HEK293 (cell line): ENCODE data around the gene PIP5K1C.

ENCODE experiments used
- CTCF ChIA-PET: fragments of 350-600 bp; formaldehyde crosslinking; extraction: SDS; loops from one replicate; lab custom pipeline; 2021; ENCODE audit warnings: antibody characterized with exemption; lab: Yijun Ruan, JAX
- POLR2A ChIA-PET: fragments of 300-600 bp; formaldehyde crosslinking; extraction: SDS; loops from one replicate; lab custom pipeline; 2020; ENCODE audit warnings: antibody characterized with exemption, inconsistent platforms; lab: Yijun Ruan, JAX
- H3K27ac ChIP-seq: fragments of 200-500 bp; sonication (Bioruptor generic); 2 replicates; pipeline ENCODE4 v1.5.1; 2014; ENCODE audit warnings: low read depth, low read length, control low read depth, inconsistent platforms; ENCODE audit errors: extremely low read depth
- H3K36me3 ChIP-seq, 2 experiments: fragments of 200-500 bp in 1 of 2; sonication (Bioruptor generic) in 1 of 2; 1 replicate in 1 of 2; 2 replicates in 1 of 2; pipeline ENCODE4 v1.5.1; 2014 to 2017; ENCODE audit warnings: inconsistent platforms in 2 of 2, low read length in 2 of 2; ENCODE audit not compliant: control insufficient read depth in 2 of 2, insufficient read depth in 1 of 2
- H3K4me1 ChIP-seq: fragments of 200-500 bp; sonication (Bioruptor generic); 2 replicates; pipeline ENCODE4 v1.5.1; 2014; ENCODE audit warnings: mild to moderate bottlenecking, low read length, inconsistent platforms; ENCODE audit not compliant: control insufficient read depth, insufficient read depth
- H3K4me3 ChIP-seq: 2 replicates; pipeline ENCODE4 v1.5.1; 2011; ENCODE audit warnings: low read depth, mild to moderate bottlenecking, control low read depth, low read length, moderate library complexity
- H3K9me3 ChIP-seq: fragments of 200-500 bp; sonication (Bioruptor generic); 2 replicates; pipeline ENCODE4 v1.5.1; 2014; ENCODE audit warnings: low read depth, low read length, inconsistent platforms; ENCODE audit not compliant: control insufficient read depth, insufficient read depth
- ELK4 ChIP-seq: IDR thresholded peaks from 2 replicates; pipeline ENCODE4 v1.6.1; 2011; ENCODE audit warnings: mild to moderate bottlenecking, low read depth, low read length, borderline replicate concordance
- GFI1B ChIP-seq: fragments of 450-650 bp; formaldehyde crosslinking; IDR thresholded peaks from 2 replicates; pipeline ENCODE4 v1.5.1; 2016; ENCODE audit warnings: missing biosample characterization, missing genetic modification characterization
- HOXC10 ChIP-seq: sonication (generic); formaldehyde crosslinking; IDR thresholded peaks from 2 replicates; pipeline ENCODE4 v1.8.1; 2023; ENCODE audit warnings: mild to moderate bottlenecking, missing genetic modification reagents
- KLF1 ChIP-seq: fragments of 450-650 bp; formaldehyde crosslinking; IDR thresholded peaks from 2 replicates; pipeline ENCODE4 v1.5.1; 2016; ENCODE audit warnings: missing biosample characterization, missing genetic modification characterization
- MEIS1 ChIP-seq: sonication (generic); formaldehyde crosslinking; IDR thresholded peaks from 2 replicates; pipeline ENCODE4 v1.8.1; 2022; ENCODE audit warnings: missing genetic modification reagents, mild to moderate bottlenecking, borderline replicate concordance
- OSR2 ChIP-seq: fragments of 450-650 bp; formaldehyde crosslinking; IDR thresholded peaks from 2 replicates; pipeline ENCODE4 v1.5.1; 2016; ENCODE audit warnings: missing biosample characterization, missing genetic modification characterization
- SALL2 ChIP-seq: fragments of 450-650 bp; formaldehyde crosslinking; IDR thresholded peaks from 2 replicates; pipeline ENCODE4 v1.5.0; 2017; ENCODE audit warnings: missing biosample characterization, mild to moderate bottlenecking, missing genetic modification characterization, borderline replicate concordance
- YY2 ChIP-seq: fragments of 450-650 bp; formaldehyde crosslinking; IDR thresholded peaks from 2 replicates; pipeline ENCODE4 v1.5.1; 2016; ENCODE audit warnings: missing biosample characterization, missing genetic modification characterization
- ZBTB26 ChIP-seq: fragments of 450-650 bp; formaldehyde crosslinking; optimal IDR thresholded peaks from 2 replicates; pipeline ENCODE3; 2016; ENCODE audit warnings: missing biosample characterization, mild to moderate bottlenecking, missing genetic modification characterization
- ZFHX2 ChIP-seq: fragments of 450-650 bp; formaldehyde crosslinking; conservative IDR thresholded peaks from 2 replicates; pipeline ENCODE4 v1.5.1; 2016; ENCODE audit warnings: missing biosample characterization, missing genetic modification characterization
- ZFP3 ChIP-seq: fragments of 450-650 bp; formaldehyde crosslinking; IDR thresholded peaks from 2 replicates; pipeline ENCODE4 v1.5.1; 2016; ENCODE audit warnings: low read depth, missing biosample characterization, missing genetic modification characterization
- ZNF10 ChIP-seq: fragments of 450-650 bp; formaldehyde crosslinking; IDR thresholded peaks from 2 replicates; pipeline ENCODE4 v1.5.1; 2017; ENCODE audit warnings: missing biosample characterization, missing genetic modification characterization
- ZNF114 ChIP-seq: fragments of 450-650 bp; formaldehyde crosslinking; IDR thresholded peaks from 2 replicates; pipeline ENCODE4 v1.5.0; 2017; ENCODE audit warnings: missing biosample characterization, missing genetic modification characterization
- ZNF174 ChIP-seq: fragments of 450-650 bp; formaldehyde crosslinking; IDR thresholded peaks from 2 replicates; pipeline ENCODE4 v1.5.0; 2017; ENCODE audit warnings: missing biosample characterization, mild to moderate bottlenecking, missing genetic modification characterization
- ZNF324 ChIP-seq: fragments of 450-650 bp; formaldehyde crosslinking; IDR thresholded peaks from 2 replicates; pipeline ENCODE4 v1.5.1; 2016; ENCODE audit warnings: missing biosample characterization, missing genetic modification characterization
- ZNF366 ChIP-seq: fragments of 450-650 bp; formaldehyde crosslinking; conservative IDR thresholded peaks from 2 replicates; pipeline ENCODE4 v1.5.1; 2016; ENCODE audit warnings: missing biosample characterization, missing genetic modification characterization
- ZNF621 ChIP-seq: fragments of 450-650 bp; formaldehyde crosslinking; IDR thresholded peaks from 2 replicates; pipeline ENCODE4 v1.5.1; 2017; ENCODE audit warnings: missing biosample characterization, missing genetic modification characterization
- ZNF623 ChIP-seq: fragments of 450-650 bp; formaldehyde crosslinking; IDR thresholded peaks from 2 replicates; pipeline ENCODE4 v1.5.1; 2016; ENCODE audit warnings: missing biosample characterization, missing genetic modification characterization
- ZNF658 ChIP-seq: fragments of 450-650 bp; formaldehyde crosslinking; IDR thresholded peaks from 2 replicates; pipeline ENCODE4; 2016; ENCODE audit warnings: missing biosample characterization, missing genetic modification characterization
- ZNF670 ChIP-seq: fragments of 450-650 bp; formaldehyde crosslinking; IDR thresholded peaks from 2 replicates; pipeline ENCODE4 v1.5.1; 2016; ENCODE audit warnings: missing biosample characterization, missing genetic modification characterization, low read depth
- ZNF777 ChIP-seq: fragments of 450-650 bp; formaldehyde crosslinking; IDR thresholded peaks from 2 replicates; pipeline ENCODE4 v1.5.1; 2017; ENCODE audit warnings: missing biosample characterization, missing genetic modification characterization, borderline replicate concordance
- ZSCAN18 ChIP-seq: fragments of 450-650 bp; formaldehyde crosslinking; IDR thresholded peaks from 2 replicates; pipeline ENCODE4 v1.5.1; 2016; ENCODE audit warnings: missing biosample characterization, missing genetic modification characterization

Gene PIP5K1C

GRCh38 chr19:3679138-3679537 lies 21.1 kb downstream of the PIP5K1C start:
- CTCF ChIA-PET = no interaction called here
- POLR2A ChIA-PET = no interaction called here
- TF ChIP-seq ZNF623 = peak; percentile 50
- TF ChIP-seq ZSCAN18 = no peak
- Histone ChIP-seq H3K4me1 (no peaks in the 10 kb centered on the region), H3K27ac (no peak overlapping the region), H3K36me3 (peaks cover 0 to 2% of the 10 kb centered on the region in 2 experiments; a peak in 2 of 3 replicates), H3K9me3 (no peaks in the 10 kb centered on the region), H3K4me3 (no peak overlapping the region)

- no peaks in the 10 kb centered on the region for H3K4me1 ChIP-seq
- CTCF ChIA-PET = no interaction called here
- POLR2A ChIA-PET = no interaction called here
Measured at GRCh38 chr19:3678188-3678587, 22.1 kb downstream of the PIP5K1C start.

GRCh38 chr19:3674784-3675543 lies 25.3 kb downstream of the PIP5K1C start:
- ChIA-PET CTCF (interaction anchor here (0.6 kb wide), 1 partner anchor 658 kb away, joined by 4 read pairs; no protein-coding TSS in a partner anchor), POLR2A (no interaction called here)
- Histone ChIP-seq H3K4me1 (no peaks in the 10 kb centered on the region), H3K4me3 (no peak overlapping the region), H3K9me3 (no peaks in the 10 kb centered on the region), H3K27ac (no peak overlapping the region), H3K36me3 (no peaks in the 10 kb centered on the region)
- TF ChIP-seq ZNF777 (tag by site-specific recombination) (no peak), ZFP3 (tag by site-specific recombination) (no peak), ZNF621 (tag by site-specific recombination) (no peak), ZNF174 (no peak), ZNF10 (no peak), ZBTB26 (tag by site-specific recombination) (no peak), ELK4 (no peak), MEIS1 (CRISPR knock-in tag) (no peak), ZFHX2 (tag by site-specific recombination) (no peak), ZNF114 (tag by site-specific recombination) (no peak), GFI1B (tag by site-specific recombination) (no peak), ZNF324 (tag by site-specific recombination) (no peak), YY2 (no peak), ZNF670 (no peak), OSR2 (tag by site-specific recombination) (no peak)

More at GRCh38 chr19:3678188-3678587, 22.1 kb downstream of the PIP5K1C start:
- TF ChIP-seq ZNF366 (tag by site-specific recombination) (peak; percentile 99), KLF1 (tag by site-specific recombination) (no peak), SALL2 (tag by site-specific recombination) (no peak), HOXC10 (CRISPR knock-in tag) (no peak), ZNF658 (tag by site-specific recombination) (no peak)
- Histone ChIP-seq H3K9me3 (no peaks in the 10 kb centered on the region), H3K4me3 (no peak overlapping the region), H3K27ac (no peak overlapping the region), H3K36me3 (no peaks in the 10 kb centered on the region; a peak in 1 of 3 replicates)
